Gastrocnemius medialis (tissue), 4 donors: ENCODE measurements around the gene VAT1L. TPM values are rescaled to one million over a fixed set of nuclear protein-coding genes. Genes with fewer than 3 reads are reported as not detected.

Source experiments
- ATAC-seq, 2 donors: fragments of 150-250 bp; one replicate each; pipeline ENCODE4 v1.9.1; 2016
- DNase-seq, 2 donors: peaks; one replicate each; pipeline ENCODE4 v3.0.0-alpha.2; 2019
- H3K27ac ChIP-seq, 4 donors: fragments of 200-600 bp; sonication (generic); 1 replicate in 1 of 4; 2 replicates in 3 of 4; pipeline ENCODE4 v1.5.1; 2016 to 2018; ENCODE audit warnings: mild to moderate bottlenecking in 2 of 4, moderate library complexity in 1 of 4
- H3K27me3 ChIP-seq, 3 donors: fragments of 200-600 bp; sonication (generic) in 2 of 3; 1 replicate in 1 of 3; 2 replicates in 2 of 3; pipeline versions ENCODE4 v1.5.1 to v1.6.0; 2016 to 2019; ENCODE audit warnings: mild to moderate bottlenecking in 1 of 3, moderate library complexity in 1 of 3
- H3K36me3 ChIP-seq, 2 donors: fragments of 200-600 bp; sonication (generic) in 1 of 2; one replicate each; pipeline ENCODE4 v1.5.1; 2017 to 2018
- H3K4me1 ChIP-seq, 2 donors: fragments of 200-600 bp; sonication (generic) in 1 of 2; one replicate each; pipeline ENCODE4 v1.5.1; 2016 to 2017; ENCODE audit warnings: mild to moderate bottlenecking in 2 of 2
- H3K4me3 ChIP-seq, 4 donors: fragments of 200-600 bp; sonication (generic) in 3 of 4; 1 replicate in 1 of 4; 2 replicates in 3 of 4; pipeline ENCODE4 v1.5.1; 2016 to 2019; ENCODE audit warnings: mild to moderate bottlenecking in 2 of 4
- H3K9me3 ChIP-seq, 3 donors: fragments of 200-600 bp; sonication (generic) in 2 of 3; 1 replicate in 1 of 3; 2 replicates in 2 of 3; pipeline ENCODE4 v1.5.1; 2016 to 2019
- CTCF ChIP-seq, 5 experiments: fragments of 450-650 bp in 3 of 5; fragments of 200-600 bp in 2 of 5; sonication (generic) in 2 of 5; IDR thresholded peaks in 4 of 5; conservative IDR thresholded peaks in 1 of 5; 1 replicate in 4 of 5; 2 replicates in 1 of 5; pipeline ENCODE4 v1.5.1; 2016 to 2019; ENCODE audit warnings: antibody characterized with exemption in 5 of 5, mild to moderate bottlenecking in 3 of 5, moderate library complexity in 3 of 5
- POLR2A ChIP-seq, 2 donors: fragments of 450-650 bp; IDR thresholded peaks; one replicate each; pipeline ENCODE4 v1.6.1; 2017; ENCODE audit warnings: antibody characterized with exemption in 2 of 2, mild to moderate bottlenecking in 2 of 2, moderate library complexity in 2 of 2
- in situ Hi-C, 4 donors: fragments of 200-750 bp; cut with MboI; loops; one replicate each; pipeline versions ENCODE4 v1.15.0 to v1.8.0; 2017; ENCODE audit warnings: low sequenced_read_pairs in 4 of 4
- intact Hi-C: fragments of 100-400 bp; cut with DNase I; formaldehyde crosslinking; loops from one replicate; pipeline ENCODE4 v1.15.1; 2023; ENCODE audit warnings: low total_unique reads
- total RNA-seq, 4 donors: library from RNA; depleted of rRNA; stranded (reverse); fragments of >200 nt; gene quantifications; one replicate each; pipeline versions ENCODE4 v1.1.0 to v1.2.3, GENCODE V29; 2016

Gene VAT1L
- total RNA-seq, 4 donors from 2014 or later: 0.04 TPM; not detected in 3

- H3K27ac ChIP-seq: no peak overlapping the region
- no peak for ATAC-seq
- no peak for TF ChIP-seq CTCF (IDR thresholded peaks at IDR 0.05 in 4 of 5, conservative IDR thresholded peaks at IDR 0.05 in 1 of 5)
- no peak for TF ChIP-seq POLR2A (IDR thresholded peaks at IDR 0.05)
- H3K9me3 ChIP-seq: no peaks in the 10 kb centered on the region
- no peak overlapping the region for H3K4me3 ChIP-seq
- intact Hi-C loops (no loop called here), in situ Hi-C loops (no loop called here)
- no peaks in the 10 kb centered on the region for H3K27me3 ChIP-seq
- H3K36me3 ChIP-seq: no peaks in the 10 kb centered on the region
- DNase-seq: no peak
- no peaks in the 10 kb centered on the region for H3K4me1 ChIP-seq
Observed at GRCh38 chr16:77925531-77925930, 137.2 kb downstream of the VAT1L start.

GRCh38 chr16:77928096-77928495 lies 139.7 kb downstream of the VAT1L start:
- Histone ChIP-seq H3K4me3 (no peak overlapping the region), H3K4me1 (no peaks in the 10 kb centered on the region), H3K36me3 (no peaks in the 10 kb centered on the region), H3K27me3 (no peaks in the 10 kb centered on the region), H3K27ac (no peak overlapping the region), H3K9me3 (no peaks in the 10 kb centered on the region)
- in situ Hi-C loops: no loop called here
- TF ChIP-seq CTCF (IDR thresholded peaks at IDR 0.05 in 4 of 5, conservative IDR thresholded peaks at IDR 0.05 in 1 of 5): no peak
- no peak for TF ChIP-seq POLR2A (IDR thresholded peaks at IDR 0.05)
- intact Hi-C loops: no loop called here
- no peak for ATAC-seq
- no peak for DNase-seq

- H3K9me3 ChIP-seq: no peaks in the 10 kb centered on the region
- TF ChIP-seq POLR2A (IDR thresholded peaks at IDR 0.05) (no peak), CTCF (IDR thresholded peaks at IDR 0.05 in 4 of 5, conservative IDR thresholded peaks at IDR 0.05 in 1 of 5) (no peak)
- intact Hi-C loops (no loop called here), in situ Hi-C loops (no loop called here)
- DNase-seq (no peak), ATAC-seq (no peak)
- H3K4me1 ChIP-seq: no peaks in the 10 kb centered on the region
- no peaks in the 10 kb centered on the region for H3K27me3 ChIP-seq
- H3K27ac ChIP-seq: no peak overlapping the region
- H3K4me3 ChIP-seq: no peak overlapping the region
- H3K36me3 ChIP-seq: no peaks in the 10 kb centered on the region
Observed at GRCh38 chr16:77929004-77929403, 140.6 kb downstream of the VAT1L start.

GRCh38 chr16:77931058-77931457 lies 142.7 kb downstream of the VAT1L start:
- Histone ChIP-seq H3K36me3 (no peaks in the 10 kb centered on the region), H3K4me3 (no peak overlapping the region), H3K27ac (no peak overlapping the region), H3K27me3 (no peaks in the 10 kb centered on the region), H3K4me1 (no peaks in the 10 kb centered on the region), H3K9me3 (no peaks in the 10 kb centered on the region)
- TF ChIP-seq CTCF (IDR thresholded peaks at IDR 0.05 in 4 of 5, conservative IDR thresholded peaks at IDR 0.05 in 1 of 5) (no peak), POLR2A (IDR thresholded peaks at IDR 0.05) (no peak)
- in situ Hi-C loops (no loop called here), intact Hi-C loops (no loop called here)
- ATAC-seq (no peak), DNase-seq (no peak)

- in situ Hi-C loops: no loop called here
Observed at GRCh38 chr16:77937473-77938149, 149.2 kb downstream of the VAT1L start.

More at GRCh38 chr16:77937473-77938149, 149.2 kb downstream of the VAT1L start:
- DNase-seq: no peak
- Histone ChIP-seq H3K9me3 (no peaks in the 10 kb centered on the region), H3K4me1 (no peaks in the 10 kb centered on the region), H3K4me3 (no peak overlapping the region), H3K36me3 (no peaks in the 10 kb centered on the region), H3K27ac (no peak overlapping the region), H3K27me3 (no peaks in the 10 kb centered on the region)
- ATAC-seq: no peak
- intact Hi-C loops: no loop called here
- TF ChIP-seq CTCF (IDR thresholded peaks at IDR 0.05 in 4 of 5, conservative IDR thresholded peaks at IDR 0.05 in 1 of 5): no peak
- no peak for TF ChIP-seq POLR2A (IDR thresholded peaks at IDR 0.05)
